NT2/D1 (cell line): Measurements from ENCODE around the gene GTF3A.

Experiments
- DNase-seq: peaks from one replicate; pipeline ENCODE4 v3.0.0-alpha.2; 2011; ENCODE audit warnings: low read depth, low spot score
- H3K27me3 ChIP-seq: 2 replicates; pipeline ENCODE4 v1.6.0; 2011; ENCODE audit warnings: mild to moderate bottlenecking; ENCODE audit not compliant: insufficient read length, insufficient read depth
- H3K36me3 ChIP-seq: 2 replicates; pipeline ENCODE4 v1.6.1; 2011; ENCODE audit warnings: mild to moderate bottlenecking, low read length, mixed read lengths; ENCODE audit not compliant: insufficient read depth, insufficient read length
- H3K4me1 ChIP-seq: 2 replicates; pipeline ENCODE4 v1.5.1; 2011; ENCODE audit not compliant: insufficient read depth, insufficient read length
- H3K4me3 ChIP-seq: 2 replicates; pipeline ENCODE4 v1.5.1; 2011; ENCODE audit warnings: low read depth; ENCODE audit not compliant: insufficient read length
- H3K9ac ChIP-seq: 2 replicates; pipeline ENCODE4 v1.6.0; 2011; ENCODE audit warnings: low read depth; ENCODE audit not compliant: insufficient read length
- H3K9me3 ChIP-seq: 2 replicates; pipeline ENCODE4 v1.5.1; 2011; ENCODE audit warnings: mild to moderate bottlenecking, low read length; ENCODE audit not compliant: insufficient read depth
- SUZ12 ChIP-seq: IDR thresholded peaks from 2 replicates; pipeline ENCODE4 v1.6.1; 2011; ENCODE audit not compliant: insufficient read length, insufficient read depth; ENCODE audit errors: extremely low read depth
- YY1 ChIP-seq: IDR thresholded peaks from 2 replicates; pipeline ENCODE4 v1.6.1; 2011; ENCODE audit not compliant: insufficient read length, insufficient read depth
- ZNF274 ChIP-seq: IDR thresholded peaks from 2 replicates; pipeline ENCODE4 v1.6.1; 2011; ENCODE audit warnings: mild to moderate bottlenecking, low read depth, low read length

GTF3A gene

GRCh38 chr13:27383104-27383921 lies 41.1 kb upstream of the GTF3A start:
- peaks cover 2% of the 10 kb centered on the region for H3K27me3 ChIP-seq
- no peak overlapping the region for H3K4me3 ChIP-seq
- no peak for TF ChIP-seq ZNF274
- no peak for TF ChIP-seq YY1
- TF ChIP-seq SUZ12, result no peak
- H3K36me3 ChIP-seq, result no peaks in the 10 kb centered on the region
- peaks cover 7% of the 10 kb centered on the region for H3K4me1 ChIP-seq
- no peaks in the 10 kb centered on the region for H3K9me3 ChIP-seq
- DNase-seq, result no peak
- H3K9ac ChIP-seq, result no peak overlapping the region

DNA sequence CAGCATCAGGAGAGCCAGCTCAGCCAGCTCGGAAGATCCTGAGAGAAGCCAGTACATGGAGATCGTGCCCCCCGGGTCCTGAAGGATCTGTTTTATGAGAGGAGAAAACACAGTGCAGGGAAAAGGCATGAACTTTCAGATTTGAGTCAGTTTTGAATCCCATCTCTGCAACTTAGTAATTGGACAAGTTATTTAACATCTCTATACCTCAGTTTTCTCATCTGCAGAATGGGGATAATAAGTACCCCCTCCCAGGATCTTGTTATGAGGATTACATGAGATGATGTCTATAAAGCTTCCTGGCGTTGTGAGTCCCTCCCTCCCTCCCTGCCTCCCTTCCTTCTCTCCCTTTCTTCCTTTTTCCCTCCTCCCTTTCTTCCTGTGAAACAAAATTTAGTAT lies 40.1 kb upstream of the GTF3A start:
- DNase-seq, result no peak
- Histone ChIP-seq H3K27me3 (peaks cover 2% of the 10 kb centered on the region), H3K4me1 (peaks cover 7% of the 10 kb centered on the region), H3K36me3 (no peaks in the 10 kb centered on the region), H3K4me3 (no peak overlapping the region), H3K9ac (no peak overlapping the region), H3K9me3 (no peaks in the 10 kb centered on the region)
- TF ChIP-seq YY1 (no peak), ZNF274 (no peak), SUZ12 (no peak)

DNA sequence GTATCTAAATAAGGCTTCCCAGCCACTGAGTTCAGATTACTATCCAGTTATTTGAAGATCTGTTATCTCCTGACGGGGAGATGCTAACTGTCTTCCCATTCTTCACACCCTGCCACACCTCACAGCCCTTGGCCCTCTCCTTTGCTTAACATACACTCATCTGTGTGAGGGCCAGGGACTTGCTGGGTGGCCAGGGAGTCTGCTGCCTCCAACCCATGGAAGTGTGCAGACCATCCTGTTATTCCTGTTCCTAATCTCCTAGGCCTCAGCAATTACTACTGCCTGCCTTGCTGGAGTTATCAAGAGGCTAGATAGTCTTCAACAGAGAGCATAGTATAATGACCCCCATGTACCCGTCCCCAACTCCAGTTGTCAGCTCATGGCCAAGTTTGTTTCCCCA lies 36.2 kb upstream of the GTF3A start:
- no peak for DNase-seq
- TF ChIP-seq SUZ12 (no peak), YY1 (no peak), ZNF274 (no peak)
- H3K4me1 ChIP-seq, result peaks cover 2% of the 10 kb centered on the region
- no peaks in the 10 kb centered on the region for H3K9me3 ChIP-seq
- no peak overlapping the region for H3K9ac ChIP-seq
- H3K36me3 ChIP-seq, result no peaks in the 10 kb centered on the region
- peaks cover 2% of the 10 kb centered on the region for H3K27me3 ChIP-seq
- no peak overlapping the region for H3K4me3 ChIP-seq

GRCh38 chr13:27389891-27390290 lies 34.5 kb upstream of the GTF3A start:
- DNase-seq, result no peak
- H3K9me3 ChIP-seq, result no peaks in the 10 kb centered on the region
- TF ChIP-seq ZNF274 (no peak), YY1 (no peak)
- H3K4me1 ChIP-seq, result peaks cover 2% of the 10 kb centered on the region
- peaks cover 2% of the 10 kb centered on the region for H3K27me3 ChIP-seq
- no peak overlapping the region for H3K4me3 ChIP-seq
- no peak overlapping the region for H3K9ac ChIP-seq
- H3K36me3 ChIP-seq, result no peaks in the 10 kb centered on the region

- Histone ChIP-seq H3K36me3 (no peaks in the 10 kb centered on the region), H3K9me3 (no peaks in the 10 kb centered on the region), H3K9ac (no peak overlapping the region), H3K4me1 (no peaks in the 10 kb centered on the region), H3K27me3 (no peaks in the 10 kb centered on the region), H3K4me3 (no peak overlapping the region)
- DNase-seq, result no peak
- TF ChIP-seq YY1 (no peak), ZNF274 (no peak), SUZ12 (no peak)
These were observed 32.9 kb upstream of the GTF3A start for GRCh38 chr13:27391471-27391870.

GRCh38 chr13:27393101-27393500 lies 31.3 kb upstream of the GTF3A start:
- Histone ChIP-seq H3K9me3 (no peaks in the 10 kb centered on the region), H3K4me3 (no peak overlapping the region), H3K27me3 (no peaks in the 10 kb centered on the region), H3K9ac (no peak overlapping the region), H3K36me3 (no peaks in the 10 kb centered on the region), H3K4me1 (no peaks in the 10 kb centered on the region)
- TF ChIP-seq YY1 (no peak), SUZ12 (no peak), ZNF274 (no peak)
- no peak for DNase-seq

DNA sequence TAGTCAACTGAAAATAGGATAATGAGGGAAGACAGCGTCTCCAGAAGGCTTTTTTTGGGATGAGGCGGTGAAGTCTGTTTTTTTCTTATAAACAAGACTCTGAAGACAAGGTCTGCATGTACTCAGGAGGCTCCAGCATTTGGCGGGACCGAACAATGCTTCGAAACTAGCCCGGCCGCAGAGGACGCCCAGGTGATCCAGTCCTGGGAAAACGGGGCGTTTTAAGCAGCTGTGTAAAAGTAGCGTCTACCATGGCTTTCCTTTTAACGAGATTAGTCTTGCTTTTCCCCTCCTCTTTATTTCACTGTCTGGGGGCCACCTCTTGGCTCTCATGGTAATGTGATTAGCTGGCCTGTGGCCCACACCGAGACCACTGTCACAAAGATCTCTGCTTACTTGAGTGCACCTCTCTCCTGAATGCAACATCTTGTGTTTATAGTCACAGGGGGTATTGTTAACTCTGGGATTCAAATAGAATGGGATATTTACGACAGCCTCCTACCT lies 29.4 kb upstream of the GTF3A start:
- Histone ChIP-seq H3K4me1 (no peaks in the 10 kb centered on the region), H3K27me3 (no peaks in the 10 kb centered on the region), H3K9ac (no peak overlapping the region), H3K36me3 (no peaks in the 10 kb centered on the region), H3K9me3 (no peaks in the 10 kb centered on the region), H3K4me3 (no peak overlapping the region)
- TF ChIP-seq ZNF274 (no peak), YY1 (no peak), SUZ12 (no peak)
- DNase-seq, result no peak
